ENCODE measurements around the gene NKIRAS1. TPM values are rescaled to one million over a fixed set of nuclear protein-coding genes. Genes with fewer than 3 reads are reported as not detected.

Gene NKIRAS1
- total and polyA plus RNA-seq, 2 experiments from 2014 or later = 9.2 to 9.7 TPM

- no peaks in the 10 kb centered on the region for H3K27me3 ChIP-seq (ENCODE audit: insufficient read depth)
- H3K4me1 Mint-ChIP-seq = peaks cover 16% of the 10 kb centered on the region; the same call in 2 of the 3 replicates
- no peak overlapping the region for H3K27ac ChIP-seq (ENCODE audit: low read depth)
- no peaks in the 10 kb centered on the region for H3F3A ChIP-seq (replicated peaks; ENCODE audit: low read depth)
- H3K4me2 ChIP-seq = no peak overlapping the region
- DNase-seq (ENCODE audit: low spot score) (no peak), ATAC-seq (no peak)
- peaks cover 21% of the 10 kb centered on the region for H4K20me1 ChIP-seq (replicated peaks; ENCODE audit: insufficient read depth)
- peaks cover 87% of the 10 kb centered on the region for H3K79me2 ChIP-seq (replicated peaks; ENCODE audit: insufficient read depth)
- no peaks in the 10 kb centered on the region for H3K27me3 Mint-ChIP-seq (ENCODE audit: insufficient read depth, low read depth, poor library complexity)
- H2AFZ ChIP-seq = no peak overlapping the region
- H3K4me1 ChIP-seq (ENCODE audit: insufficient read depth) = no peaks in the 10 kb centered on the region
- no peak overlapping the region for H3K4me3 ChIP-seq
- H3K36me3 ChIP-seq (ENCODE audit: insufficient read depth) = no peaks in the 10 kb centered on the region
- no peak overlapping the region for H3K27ac Mint-ChIP-seq
- no peak for TF ChIP-seq EZH2 (IDR thresholded peaks at IDR 0.05; ENCODE audit: low read depth, unreplicated experiment)
- no peak for TF ChIP-seq ZNF114 (CRISPR knock-in tag; IDR thresholded peaks at IDR 0.05)
- TF ChIP-seq ZNF331 (CRISPR knock-in tag; IDR thresholded peaks at IDR 0.05; ENCODE audit: low read depth) = no peak
- no peak for TF ChIP-seq ETS1 (IDR thresholded peaks at IDR 0.05)
- TF ChIP-seq CTCF (conservative IDR thresholded peaks at IDR 0.05; ENCODE audit: low read depth in 2 of 2) = no peak
- TF ChIP-seq NANOG (IDR thresholded peaks at IDR 0.05; ENCODE audit: borderline replicate concordance) = no peak
- TF ChIP-seq EZH2phosphoT487 (IDR thresholded peaks at IDR 0.05; ENCODE audit: unreplicated experiment) = no peak
- no peak for TF ChIP-seq REST (IDR thresholded peaks at IDR 0.05; ENCODE audit: unreplicated experiment)
- no peak for TF ChIP-seq ZNF462 (CRISPR knock-in tag; IDR thresholded peaks at IDR 0.05)
- no peak for TF ChIP-seq CREB1 (CRISPR knock-in tag; IDR thresholded peaks at IDR 0.05; ENCODE audit: low read depth)
- TF ChIP-seq STAT1 (IDR thresholded peaks at IDR 0.05; ENCODE audit: unreplicated experiment) = no peak
- TF ChIP-seq JUNB (IDR thresholded peaks at IDR 0.05; ENCODE audit: unreplicated experiment) = no peak
- no peak for TF ChIP-seq POLR2AphosphoS5 (IDR thresholded peaks at IDR 0.05; ENCODE audit: low read depth)
- peaks cover 27% of the 10 kb centered on the region for H3K36me3 Mint-ChIP-seq (ENCODE audit: low read depth)
- no peak overlapping the region for H3K4me3 Mint-ChIP-seq
- H3K9me3 Mint-ChIP-seq = no peaks in the 10 kb centered on the region
- no peaks in the 10 kb centered on the region for H3K9me2 ChIP-seq (ENCODE audit: insufficient read depth)
Measured at GRCh38 chr3:23954144-23954543, 37.4 kb upstream of the NKIRAS1 start.

Data from GM23338 (cell line).